ENCODE results near the gene GAS7.

GAS7 gene

GRCh38 chr17:9973669-9974447 is 224.5 kb downstream of the GAS7 start:
- no peak for DNase-seq

GRCh38 chr17:9971991-9972390 is 226.4 kb downstream of the GAS7 start:
- DNase-seq: no peak

GRCh38 chr17:9969301-9969935 is 229.0 kb downstream of the GAS7 start:
- no peak for DNase-seq

GRCh38 chr17:9968881-9969280 is 229.5 kb downstream of the GAS7 start:
- no peak for DNase-seq

GRCh38 chr17:9968008-9968407 is 230.4 kb downstream of the GAS7 start:
- DNase-seq: no peak

- DNase-seq: no peak
Measured at GRCh38 chr17:9959377-9959981, 238.9 kb downstream of the GAS7 start.

- no peak for DNase-seq
Measured at GRCh38 chr17:9958586-9959281, 239.7 kb downstream of the GAS7 start.

GRCh38 chr17:9957244-9957643 is 241.2 kb downstream of the GAS7 start:
- no peak for DNase-seq

- DNase-seq: no peak
Measured at GRCh38 chr17:9956474-9957131, 241.8 kb downstream of the GAS7 start.

- no peak for DNase-seq
Measured at GRCh38 chr17:9953492-9953891, 244.9 kb downstream of the GAS7 start.

- no peak for DNase-seq
Measured at GRCh38 chr17:9951803-9952202, 246.6 kb downstream of the GAS7 start.

GRCh38 chr17:9948928-9949327 is 249.5 kb downstream of the GAS7 start:
- no peak for DNase-seq

- no peak for DNase-seq
Measured at GRCh38 chr17:9944704-9945103, 253.7 kb downstream of the GAS7 start.

- DNase-seq: no peak
Measured at GRCh38 chr17:9943343-9943742, 255.1 kb downstream of the GAS7 start.

GRCh38 chr17:9942885-9943284 is 255.5 kb downstream of the GAS7 start:
- DNase-seq: no peak

GRCh38 chr17:9941305-9941704 is 257.1 kb downstream of the GAS7 start:
- no peak for DNase-seq

- DNase-seq: no peak
Measured at GRCh38 chr17:9940841-9941240, 257.6 kb downstream of the GAS7 start.

GRCh38 chr17:9938764-9939163 is 259.6 kb downstream of the GAS7 start:
- DNase-seq: no peak

- no peak for DNase-seq
Measured at GRCh38 chr17:9937901-9938300, 260.5 kb downstream of the GAS7 start.

- DNase-seq: no peak
Measured at GRCh38 chr17:9937241-9937761, 261.1 kb downstream of the GAS7 start.

GRCh38 chr17:9936095-9936494 is 262.3 kb downstream of the GAS7 start:
- DNase-seq: no peak

GRCh38 chr17:9935408-9935807 is 263.0 kb downstream of the GAS7 start:
- DNase-seq: no peak

GRCh38 chr17:9934331-9934730 is 264.1 kb downstream of the GAS7 start:
- no peak for DNase-seq

Measured in NCI-H1694 treated with DMSO at 0.1 percent for 48 hours (cell line).